ENCODE results near the gene PRG2. TPM values are rescaled to one million over a fixed set of nuclear protein-coding genes. Genes with fewer than 3 reads are reported as not detected.

The PRG2 gene
- total RNA-seq, 2 experiments from 2014 or later: 1.1 TPM; not detected in 1

DNA sequence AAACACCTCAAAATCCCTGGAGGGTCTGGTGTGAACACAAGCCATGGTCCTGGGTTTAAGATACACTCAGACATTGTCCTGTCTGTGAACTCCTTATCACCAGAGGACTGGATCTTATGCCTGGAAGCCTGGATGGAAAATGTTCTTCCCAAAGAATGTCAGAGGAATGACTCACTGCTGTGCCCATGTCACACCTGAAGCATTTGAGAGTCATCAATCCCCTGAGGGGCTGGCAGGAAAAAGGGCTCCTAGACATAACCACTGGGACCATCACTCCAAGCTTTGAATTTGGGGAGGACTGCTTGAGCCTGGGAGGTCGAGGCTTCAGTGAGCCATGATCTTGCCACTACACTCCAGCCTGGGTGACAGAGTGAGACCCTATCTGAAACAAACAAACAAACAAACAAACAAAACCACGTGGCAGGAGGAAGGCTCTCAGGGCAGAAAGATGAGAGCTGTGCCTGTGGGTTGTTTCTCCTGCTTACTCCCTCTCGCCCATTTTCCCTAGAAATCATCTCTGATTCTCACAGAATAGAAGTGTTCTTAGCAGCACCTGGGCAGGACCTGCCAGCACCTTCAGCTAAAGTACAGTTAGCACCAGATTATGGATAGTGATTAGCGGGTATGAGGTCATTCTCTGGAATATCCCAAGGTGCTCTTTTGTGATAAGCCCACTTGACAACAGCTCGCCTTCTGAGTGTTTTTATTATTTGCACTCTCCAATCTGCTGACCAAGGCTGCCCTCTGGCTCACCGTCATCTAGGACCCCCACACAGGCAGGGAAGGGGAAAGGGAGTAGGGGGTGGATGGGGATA lies 11.9 kb upstream of the PRG2 start:
- ChIA-PET CTCF (ENCODE audit: unreplicated experiment) (no interaction called here), POLR2A (no interaction called here)
- TF ChIP-seq EZH2phosphoT487 (IDR thresholded peaks at IDR 0.05; ENCODE audit: borderline replicate concordance, low read depth, low read length): no peak
- TF ChIP-seq, protein P1, sequence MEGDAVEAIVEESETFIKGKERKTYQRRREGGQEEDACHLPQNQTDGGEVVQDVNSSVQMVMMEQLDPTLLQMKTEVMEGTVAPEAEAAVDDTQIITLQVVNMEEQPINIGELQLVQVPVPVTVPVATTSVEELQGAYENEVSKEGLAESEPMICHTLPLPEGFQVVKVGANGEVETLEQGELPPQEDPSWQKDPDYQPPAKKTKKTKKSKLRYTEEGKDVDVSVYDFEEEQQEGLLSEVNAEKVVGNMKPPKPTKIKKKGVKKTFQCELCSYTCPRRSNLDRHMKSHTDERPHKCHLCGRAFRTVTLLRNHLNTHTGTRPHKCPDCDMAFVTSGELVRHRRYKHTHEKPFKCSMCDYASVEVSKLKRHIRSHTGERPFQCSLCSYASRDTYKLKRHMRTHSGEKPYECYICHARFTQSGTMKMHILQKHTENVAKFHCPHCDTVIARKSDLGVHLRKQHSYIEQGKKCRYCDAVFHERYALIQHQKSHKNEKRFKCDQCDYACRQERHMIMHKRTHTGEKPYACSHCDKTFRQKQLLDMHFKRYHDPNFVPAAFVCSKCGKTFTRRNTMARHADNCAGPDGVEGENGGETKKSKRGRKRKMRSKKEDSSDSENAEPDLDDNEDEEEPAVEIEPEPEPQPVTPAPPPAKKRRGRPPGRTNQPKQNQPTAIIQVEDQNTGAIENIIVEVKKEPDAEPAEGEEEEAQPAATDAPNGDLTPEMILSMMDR (conservative IDR thresholded peaks at IDR 0.05; ENCODE audit: low read length): no peak
- H2AFZ ChIP-seq (ENCODE audit: low read length): no peak overlapping the region
- no peaks in the 10 kb centered on the region for H3K4me1 ChIP-seq (ENCODE audit: insufficient read depth, low read length, poor library complexity, severe bottlenecking)
- H3K36me3 ChIP-seq (ENCODE audit: insufficient read depth, low read length): peaks cover 18% of the 10 kb centered on the region; the same call in 1 of the 2 replicates
- DNase-seq (ENCODE audit: low spot score): no peak
- H3K9me3 ChIP-seq (ENCODE audit: low read length): no peaks in the 10 kb centered on the region
- no peaks in the 10 kb centered on the region for H3K79me2 ChIP-seq (ENCODE audit: insufficient read depth, low read depth, low read length)
- no peak overlapping the region for H3K27ac ChIP-seq (ENCODE audit: low read depth, low read length, poor library complexity, severe bottlenecking)
- H3K4me3 ChIP-seq (ENCODE audit: low read depth, low read length, poor library complexity, severe bottlenecking): no peak overlapping the region
- intact Hi-C loops (cut with micrococcal nuclease; ENCODE audit: unreplicated experiment): no loop called here
- no TSS peak for BruUV-seq (replicated peaks)
- no peaks in the 10 kb centered on the region for H3K9me2 ChIP-seq (ENCODE audit: insufficient read depth, low read length)
- no peak overlapping the region for H3K4me2 ChIP-seq (ENCODE audit: low read length)
- H4K20me1 ChIP-seq (ENCODE audit: insufficient read depth, low read length): no peaks in the 10 kb centered on the region

DNA sequence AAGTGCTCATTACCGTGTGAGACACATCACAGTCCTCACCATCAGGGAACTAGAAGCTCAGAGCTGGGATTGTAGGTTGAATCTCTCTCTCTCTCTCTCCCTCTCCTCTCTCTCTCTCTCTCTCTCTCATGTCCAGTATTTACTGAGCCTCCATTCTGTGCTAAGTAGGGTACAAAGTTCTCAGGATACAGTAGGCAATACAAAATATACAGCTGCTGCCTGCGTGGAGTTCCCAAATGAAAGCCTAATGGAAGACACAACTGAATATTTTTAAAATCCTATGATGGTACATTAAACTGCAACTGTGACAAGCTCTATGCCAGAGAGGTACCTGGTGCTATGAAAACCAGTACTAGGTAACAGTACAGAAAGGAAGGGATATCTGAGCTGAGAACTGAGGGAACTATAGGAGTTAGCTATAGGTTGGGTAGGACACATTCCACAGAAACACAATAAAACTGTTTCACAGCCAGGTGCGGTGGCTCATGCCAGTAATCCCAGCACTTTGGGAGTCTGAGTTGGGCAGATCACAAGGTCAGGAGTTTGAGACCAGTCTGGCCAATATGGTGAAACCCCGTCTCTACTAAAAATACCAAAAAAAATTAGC lies 9.6 kb upstream of the PRG2 start:
- Histone ChIP-seq H3K4me2 (ENCODE audit: low read length) (no peak overlapping the region), H3K9me2 (ENCODE audit: insufficient read depth, low read length) (no peaks in the 10 kb centered on the region), H2AFZ (ENCODE audit: low read length) (no peak overlapping the region), H3K27ac (ENCODE audit: low read depth, low read length, poor library complexity, severe bottlenecking) (no peak overlapping the region), H3K9me3 (ENCODE audit: low read length) (no peaks in the 10 kb centered on the region), H3K79me2 (ENCODE audit: insufficient read depth, low read depth, low read length) (no peaks in the 10 kb centered on the region), H3K36me3 (ENCODE audit: insufficient read depth, low read length) (0 out of 2 replicates have a peak, but pooled peaks cover under 1% of the 10 kb centered on the region), H3K4me1 (ENCODE audit: insufficient read depth, low read length, poor library complexity, severe bottlenecking) (no peaks in the 10 kb centered on the region), H3K4me3 (ENCODE audit: low read depth, low read length, poor library complexity, severe bottlenecking) (no peak overlapping the region), H4K20me1 (ENCODE audit: insufficient read depth, low read length) (no peaks in the 10 kb centered on the region)
- intact Hi-C loops (cut with micrococcal nuclease; ENCODE audit: unreplicated experiment): no loop called here
- BruUV-seq (replicated peaks): no TSS peak
- no peak for DNase-seq (ENCODE audit: low spot score)
- TF ChIP-seq, protein P1 (conservative IDR thresholded peaks at IDR 0.05; ENCODE audit: low read length): no peak
- TF ChIP-seq EZH2phosphoT487 (IDR thresholded peaks at IDR 0.05; ENCODE audit: borderline replicate concordance, low read depth, low read length): no peak
- CTCF ChIA-PET (ENCODE audit: unreplicated experiment): interaction anchor here (0.6 kb wide), 1 partner anchor 439 kb away, joined by 4 read pairs; no protein-coding TSS in a partner anchor
- POLR2A ChIA-PET: interaction anchor here (0.6 kb wide), 1 partner anchor 28 kb away, joined by 3 read pairs; no protein-coding TSS in a partner anchor

DNA sequence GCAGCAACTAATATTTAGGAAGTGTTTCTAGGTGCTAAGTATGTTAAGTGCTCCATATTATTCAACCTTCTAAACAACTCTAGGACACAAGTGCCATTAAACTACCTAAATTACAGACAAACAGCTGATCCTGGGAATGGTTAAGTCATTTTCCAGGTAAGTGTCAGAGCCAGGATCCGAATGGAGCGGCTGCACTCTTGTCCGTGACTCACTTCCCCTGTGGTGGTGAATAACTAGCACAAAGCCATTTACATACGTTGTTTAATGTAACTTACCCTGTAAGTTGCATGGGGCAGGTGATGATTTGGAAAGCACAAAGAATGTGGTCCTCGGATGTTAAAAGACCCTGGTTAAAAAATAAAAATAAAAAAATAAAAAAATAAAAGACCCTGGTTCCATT lies 8.8 kb upstream of the PRG2 start:
- H2AFZ ChIP-seq (ENCODE audit: low read length): no peak overlapping the region
- H3K9me3 ChIP-seq (ENCODE audit: low read length): no peaks in the 10 kb centered on the region
- H4K20me1 ChIP-seq (ENCODE audit: insufficient read depth, low read length): no peaks in the 10 kb centered on the region
- intact Hi-C loops (cut with micrococcal nuclease; ENCODE audit: unreplicated experiment): no loop called here
- TF ChIP-seq EZH2phosphoT487 (IDR thresholded peaks at IDR 0.05; ENCODE audit: borderline replicate concordance, low read depth, low read length): no peak
- TF ChIP-seq, protein P1 (conservative IDR thresholded peaks at IDR 0.05; ENCODE audit: low read length): no peak
- no peaks in the 10 kb centered on the region for H3K4me1 ChIP-seq (ENCODE audit: insufficient read depth, low read length, poor library complexity, severe bottlenecking)
- ChIA-PET POLR2A (no interaction called here), CTCF (ENCODE audit: unreplicated experiment) (no interaction called here)
- no peaks in the 10 kb centered on the region for H3K36me3 ChIP-seq (ENCODE audit: insufficient read depth, low read length)
- no peaks in the 10 kb centered on the region for H3K79me2 ChIP-seq (ENCODE audit: insufficient read depth, low read depth, low read length)
- H3K4me3 ChIP-seq (ENCODE audit: low read depth, low read length, poor library complexity, severe bottlenecking): no peak overlapping the region
- no TSS peak for BruUV-seq (replicated peaks)
- no peak for DNase-seq (ENCODE audit: low spot score)
- H3K9me2 ChIP-seq (ENCODE audit: insufficient read depth, low read length): no peaks in the 10 kb centered on the region
- no peak overlapping the region for H3K27ac ChIP-seq (ENCODE audit: low read depth, low read length, poor library complexity, severe bottlenecking)
- H3K4me2 ChIP-seq (ENCODE audit: low read length): no peak overlapping the region
